ENCODE measurements around the gene NUP54.

NUP54 gene

GRCh38 chr4:76067652-76068286 is 80.4 kb downstream of the NUP54 start:
- TF ChIP-seq GABPA (IDR thresholded peaks at IDR 0.05; ENCODE audit: low read depth) (no peak), CTCF (IDR thresholded peaks at IDR 0.05; ENCODE audit: insufficient read depth, low read length) (peak; percentile 77)
- no peak overlapping the region for H3K4me3 ChIP-seq (replicated peaks; ENCODE audit: insufficient read depth, low read length)

GRCh38 chr4:76066546-76066945 is 81.7 kb downstream of the NUP54 start:
- DNase-seq (ENCODE audit: low read depth in 1 of 2, low spot score in 1 of 2): no peak
- TF ChIP-seq REST (IDR thresholded peaks at IDR 0.05; ENCODE audit: insufficient replicate concordance, low read depth) (no peak), SPI1 (IDR thresholded peaks at IDR 0.05; ENCODE audit: borderline replicate concordance, low read depth) (no peak), CTCF (IDR thresholded peaks at IDR 0.05; ENCODE audit: insufficient read depth, low read length) (no peak), POLR2AphosphoS5 (IDR thresholded peaks at IDR 0.05; ENCODE audit: low read depth) (no peak), GABPA (IDR thresholded peaks at IDR 0.05; ENCODE audit: low read depth) (no peak)
- Histone ChIP-seq H3K27ac (replicated peaks) (no peak overlapping the region), H3K27me3 (ENCODE audit: insufficient read depth, poor library complexity, severe bottlenecking) (no peaks in the 10 kb centered on the region), H3K4me3 (replicated peaks; ENCODE audit: insufficient read depth, low read length) (no peak overlapping the region)

More at GRCh38 chr4:76067652-76068286, 80.4 kb downstream of the NUP54 start:
- DNase-seq (ENCODE audit: low read depth in 1 of 2, low spot score in 1 of 2): peak; percentile 26 to 73
- no peak overlapping the region for H3K27ac ChIP-seq (replicated peaks)
- H3K27me3 ChIP-seq (ENCODE audit: insufficient read depth, poor library complexity, severe bottlenecking): no peaks in the 10 kb centered on the region

Data from HL-60 (cell line).